ENCODE data around the gene ACTA1. TPM values are rescaled to one million over a fixed set of nuclear protein-coding genes. Genes with fewer than 3 reads are reported as not detected.

ACTA1 gene
- total RNA-seq, 3 donors from 2014 or later, result 2.8 to 4.1 TPM; not detected in 1

DNA sequence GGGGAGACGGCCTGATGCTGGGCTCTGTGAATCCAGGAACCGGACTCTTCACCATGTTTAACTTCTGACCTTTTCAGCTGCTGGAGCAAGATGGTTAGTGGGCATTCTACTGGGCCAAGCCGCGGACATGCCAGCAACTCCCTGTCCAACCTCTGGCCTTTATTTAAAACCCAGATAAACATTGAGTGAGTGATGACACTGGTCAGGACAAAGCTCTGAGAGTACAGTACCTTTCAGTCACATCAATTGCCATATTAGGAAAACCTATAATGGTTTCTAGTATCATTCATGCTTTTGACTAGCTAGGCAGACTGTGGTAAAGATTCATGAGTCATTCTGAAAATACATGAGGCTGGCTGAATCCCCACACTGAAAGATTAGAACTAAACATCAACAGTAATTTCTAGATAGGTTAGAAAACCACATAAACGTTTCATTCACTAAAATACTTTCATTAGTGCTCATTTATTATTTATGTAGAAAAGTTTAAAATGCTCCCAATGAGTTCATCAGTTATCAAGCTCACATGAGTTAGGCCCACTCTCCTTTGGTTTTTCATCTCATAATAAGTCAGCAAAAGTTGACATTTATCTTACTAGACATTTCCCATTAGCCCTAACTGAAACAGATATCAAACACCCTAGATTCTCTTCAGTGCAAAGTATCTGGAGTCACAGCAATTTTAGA lies 7.1 kb upstream of the ACTA1 start:
- Histone ChIP-seq H3K9me3 (no peaks in the 10 kb centered on the region), H3K4me3 (no peak overlapping the region), H3K4me1 (ENCODE audit: low read depth) (no peaks in the 10 kb centered on the region), H3K36me3 (ENCODE audit: low read depth) (no peaks in the 10 kb centered on the region)
- no peak for DNase-seq
- no peak for TF ChIP-seq CTCF (IDR thresholded peaks at IDR 0.05)
- intact Hi-C loops (cut with DNase I, micrococcal nuclease), result no loop called here
- ATAC-seq, result peak; percentile 18

DNA sequence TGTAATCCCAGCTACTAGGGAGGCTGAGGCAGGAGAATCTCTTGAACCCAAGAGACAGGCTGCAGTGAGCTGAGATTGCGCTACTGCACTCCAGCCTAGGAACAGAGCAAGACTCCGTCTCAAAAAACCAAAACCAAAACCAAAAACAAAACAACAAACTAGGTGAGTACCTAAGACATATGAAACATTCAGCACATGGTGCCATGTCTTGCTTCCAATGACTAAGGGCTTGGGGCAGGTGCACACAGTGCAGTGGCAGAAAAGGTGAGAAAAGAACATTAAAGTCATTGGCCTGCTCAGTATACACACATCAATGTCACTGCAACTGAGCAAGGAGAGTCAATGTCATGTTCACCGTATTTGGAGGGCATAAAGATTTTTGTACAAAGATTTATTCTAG lies 4.1 kb upstream of the ACTA1 start:
- intact Hi-C loops (cut with DNase I, micrococcal nuclease), result no loop called here
- no peaks in the 10 kb centered on the region for H3K36me3 ChIP-seq (ENCODE audit: low read depth)
- ATAC-seq (no peak), DNase-seq (no peak)
- no peaks in the 10 kb centered on the region for H3K9me3 ChIP-seq
- no peaks in the 10 kb centered on the region for H3K4me1 ChIP-seq (ENCODE audit: low read depth)
- TF ChIP-seq CTCF (IDR thresholded peaks at IDR 0.05), result no peak
- no peak overlapping the region for H3K4me3 ChIP-seq

- H3K4me1 ChIP-seq (ENCODE audit: low read depth), result no peaks in the 10 kb centered on the region
- no peaks in the 10 kb centered on the region for H3K36me3 ChIP-seq (ENCODE audit: low read depth)
- H3K9me3 ChIP-seq, result no peaks in the 10 kb centered on the region
- DNase-seq (no peak), ATAC-seq (no peak)
- no peak for TF ChIP-seq CTCF (IDR thresholded peaks at IDR 0.05)
- intact Hi-C loops (cut with DNase I, micrococcal nuclease), result no loop called here
- no peak overlapping the region for H3K4me3 ChIP-seq
Measured at GRCh38 chr1:229437443-229437842, 3.5 kb upstream of the ACTA1 start.

DNA sequence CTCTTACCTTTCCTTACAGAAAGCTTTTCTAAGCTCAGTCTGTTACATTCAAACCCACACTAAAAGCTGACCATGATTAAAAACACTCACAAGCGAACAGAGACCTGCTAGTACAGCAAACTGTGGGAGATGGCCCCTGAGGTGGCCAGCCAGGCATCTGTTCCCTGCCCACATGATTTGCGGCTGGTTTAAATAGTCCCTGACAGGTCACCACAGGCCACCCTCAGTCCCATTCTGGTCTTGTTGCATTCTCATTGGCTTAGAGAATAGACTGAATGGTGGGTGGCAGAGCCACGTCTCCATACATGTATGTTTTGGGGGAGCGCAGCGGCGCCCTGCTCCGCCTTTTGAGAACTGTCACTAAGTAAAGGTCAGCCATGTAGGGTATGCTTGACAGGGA lies 2.3 kb upstream of the ACTA1 start:
- no peak for ATAC-seq
- no peaks in the 10 kb centered on the region for H3K9me3 ChIP-seq
- peaks cover 4% of the 10 kb centered on the region for H3K4me1 ChIP-seq (ENCODE audit: low read depth)
- DNase-seq, result no peak
- H3K4me3 ChIP-seq, result no peak overlapping the region
- no peaks in the 10 kb centered on the region for H3K36me3 ChIP-seq (ENCODE audit: low read depth)
- no peak for TF ChIP-seq CTCF (IDR thresholded peaks at IDR 0.05)
- intact Hi-C loops (cut with DNase I, micrococcal nuclease), result no loop called here

DNA sequence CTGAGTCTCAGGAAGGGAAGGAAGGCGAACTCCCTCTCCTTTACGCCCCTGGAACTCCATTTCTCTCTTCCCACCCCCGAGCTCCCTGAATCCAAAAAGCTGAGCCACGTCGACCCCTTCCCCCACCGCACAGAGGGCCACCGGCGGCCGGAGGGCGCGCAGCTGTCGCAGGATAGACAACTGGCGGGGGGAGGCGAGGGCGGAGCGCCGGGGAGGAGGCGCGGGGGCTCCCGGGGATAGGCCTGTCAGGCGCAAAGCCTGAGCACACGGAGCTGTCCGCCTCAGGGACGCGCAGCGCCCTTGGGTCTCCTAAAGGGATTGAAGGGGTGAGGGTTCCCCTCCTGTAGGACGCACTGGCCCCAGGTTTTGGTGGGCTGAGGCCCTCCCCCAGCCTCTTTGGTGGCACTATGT lies 752 bp upstream of the ACTA1 start:
- no peak for DNase-seq
- TF ChIP-seq CTCF (IDR thresholded peaks at IDR 0.05), result no peak

More for the DNA sequence above, 752 bp upstream of the ACTA1 start:
- no peaks in the 10 kb centered on the region for H3K36me3 ChIP-seq (ENCODE audit: low read depth)
- H3K4me1 ChIP-seq (ENCODE audit: low read depth), result peaks cover 5% of the 10 kb centered on the region
- H3K9me3 ChIP-seq, result no peaks in the 10 kb centered on the region
- H3K4me3 ChIP-seq, result no peak overlapping the region
- intact Hi-C loops (cut with DNase I, micrococcal nuclease), result no loop called here
- ATAC-seq, result no peak
